LNCaP clone FGC (cell line): Measurements from ENCODE around the gene RFC4.

Source experiments
- DNase-seq: peaks from one replicate; pipeline ENCODE4 v3.0.0-alpha.2; 2011; ENCODE audit warnings: low read depth
- H3K4me3 ChIP-seq: 2 replicates; pipeline ENCODE4 v1.5.1; 2011; ENCODE audit warnings: mild to moderate bottlenecking, low read depth, low read length, control low read depth
- CTCF ChIP-seq: IDR thresholded peaks from 2 replicates; pipeline ENCODE4 v1.5.1; 2012; ENCODE audit warnings: mild to moderate bottlenecking; ENCODE audit not compliant: control insufficient read depth, insufficient read depth; ENCODE audit errors: extremely low read depth

Gene RFC4

DNA sequence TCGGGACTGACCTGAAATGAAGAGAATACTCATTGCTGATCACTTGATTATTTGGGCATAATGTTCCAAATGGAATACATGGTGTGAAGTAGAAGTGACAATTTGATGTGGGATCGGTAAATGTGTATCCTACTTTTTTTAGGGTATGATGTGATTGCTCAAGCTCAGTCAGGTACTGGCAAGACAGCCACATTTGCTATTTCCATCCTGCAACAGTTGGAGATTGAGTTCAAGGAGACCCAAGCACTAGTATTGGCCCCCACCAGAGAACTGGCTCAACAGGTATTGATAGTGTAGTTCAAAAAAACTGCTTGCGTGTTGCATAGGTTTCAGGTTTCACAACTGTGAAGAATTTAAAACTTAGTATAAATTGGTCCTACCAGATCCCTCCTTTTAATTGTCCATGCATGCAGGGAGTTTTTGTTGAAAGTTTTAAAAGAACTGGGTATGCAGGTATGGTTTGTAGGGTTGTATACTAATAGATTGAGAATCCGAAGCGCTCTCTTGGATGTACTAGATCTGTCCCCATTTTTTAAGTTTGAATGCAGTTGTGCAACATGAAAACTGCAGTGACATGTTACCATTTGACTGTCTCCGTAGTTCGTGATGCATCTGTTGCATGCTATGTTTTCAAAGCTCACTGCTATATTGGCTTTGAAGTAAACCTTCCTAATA, 21.3 kb downstream of the RFC4 start:
- no peak for DNase-seq
- no peak for TF ChIP-seq CTCF
- H3K4me3 ChIP-seq: peak overlapping the region; percentile 96

- H3K4me3 ChIP-seq: peak overlapping the region; percentile 96
- TF ChIP-seq CTCF: no peak
- DNase-seq: no peak
Observed at GRCh38 chr3:186783731-186784515, 22.4 kb downstream of the RFC4 start.

DNA sequence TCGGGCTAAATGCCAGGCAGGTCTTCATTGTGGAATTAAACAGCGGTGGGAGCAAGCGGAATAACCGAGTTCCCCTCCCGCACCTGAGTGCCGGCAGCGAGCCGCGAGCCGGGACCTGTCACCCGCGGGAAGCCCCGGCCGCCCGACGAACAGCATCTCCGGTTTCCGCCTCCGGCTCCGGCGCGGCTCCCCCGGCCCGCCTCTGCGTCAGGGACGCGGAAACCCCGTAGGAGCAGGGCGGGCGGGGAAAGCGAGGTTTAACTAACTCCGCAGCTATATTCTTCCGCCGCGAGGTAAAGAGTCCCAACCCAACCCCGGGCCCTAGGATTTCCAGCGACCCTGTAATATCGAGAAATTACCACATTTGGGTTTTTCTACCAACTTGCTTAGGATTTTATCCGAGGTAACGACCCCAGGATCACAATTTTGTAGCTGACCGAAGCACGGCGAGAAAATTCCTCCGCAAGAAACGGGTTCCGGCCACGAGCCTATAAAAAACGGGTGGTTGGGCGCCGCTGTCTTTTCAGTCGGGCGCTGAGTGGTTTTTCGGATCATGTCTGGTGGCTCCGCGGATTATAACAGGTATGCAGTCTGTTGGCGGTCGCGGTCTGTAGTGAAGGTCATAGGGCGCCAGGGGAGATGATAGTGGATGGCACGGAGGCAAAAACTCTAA, 23.1 kb downstream of the RFC4 start, which contains the start of gene EIF4A2:
EIF4A2 (plus strand) TSS at position 520 of the 673 bp plus-strand sequence; CDS start at position 554, 34 bp downstream.
- peak; percentile 63 for DNase-seq
- H3K4me3 ChIP-seq: peak within 1 kb of the TSS; percentile 96
- TF ChIP-seq CTCF: no peak

DNA sequence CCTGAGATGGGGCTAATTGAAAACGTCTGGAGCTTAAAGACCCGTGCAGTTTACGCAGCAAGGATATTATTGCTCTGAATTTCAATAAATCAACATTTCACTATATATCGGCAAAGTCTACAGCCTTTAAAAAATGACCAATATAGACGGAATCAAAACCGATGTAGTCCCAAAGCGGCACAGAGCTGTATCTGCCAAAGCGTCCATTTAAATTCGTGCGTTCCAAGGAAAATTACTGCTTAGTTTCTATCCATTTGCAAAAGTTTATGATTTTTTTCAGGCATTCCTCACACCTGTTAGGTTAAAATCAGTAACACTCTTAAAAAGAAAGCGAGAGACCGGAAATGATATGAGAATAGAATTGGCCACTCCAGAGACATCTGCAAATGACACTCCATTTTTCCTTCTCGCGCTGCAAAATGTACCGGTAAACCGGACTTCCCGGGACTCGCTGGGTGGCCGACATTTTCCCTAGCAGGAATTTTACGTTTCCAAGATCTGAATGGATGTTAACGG, 23.7 kb downstream of the RFC4 start:
- TF ChIP-seq CTCF: no peak
- peak overlapping the region; percentile 96 for H3K4me3 ChIP-seq
- DNase-seq: no peak

DNA sequence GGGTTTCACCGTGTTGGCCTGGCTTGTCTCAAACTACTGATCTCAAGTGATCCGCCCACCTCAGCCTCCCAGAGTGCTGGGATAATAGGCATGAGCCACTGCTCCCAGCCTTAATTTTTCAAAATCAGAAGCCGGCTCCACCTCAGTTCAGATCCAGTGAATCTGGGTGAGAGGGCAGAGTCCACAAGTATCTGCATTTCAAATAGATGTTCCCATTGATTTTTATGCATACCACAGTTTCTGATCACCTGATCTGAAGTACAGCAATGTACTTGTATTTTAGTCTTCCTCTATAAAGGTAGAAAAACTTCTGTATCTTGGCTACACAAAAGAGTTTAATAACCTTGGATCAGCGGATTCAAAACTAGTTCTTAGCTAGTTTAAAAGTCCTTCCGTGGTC, 27.1 kb downstream of the RFC4 start:
- no peak overlapping the region for H3K4me3 ChIP-seq
- TF ChIP-seq CTCF: no peak
- no peak for DNase-seq

GRCh38 chr3:186775999-186776398, 30.3 kb downstream of the RFC4 start:
- DNase-seq: no peak
- no peak overlapping the region for H3K4me3 ChIP-seq
- no peak for TF ChIP-seq CTCF
